HepG2 (cell line): Measurements from ENCODE around the gene PIP4K2C. TPM values are rescaled to one million over a fixed set of nuclear protein-coding genes. Genes with fewer than 3 reads are reported as not detected.

Source experiments
- ADNP ChIP-seq: sonication (generic); formaldehyde crosslinking; IDR thresholded peaks from 2 replicates; pipeline ENCODE4 v1.4.0; 2020; ENCODE audit warnings: missing genetic modification reagents
- CBX2 ChIP-seq, 2 experiments: fragments of 200-600 bp in 1 of 2; sonication (generic); formaldehyde crosslinking in 1 of 2; IDR thresholded peaks; 2 replicates each; pipeline versions ENCODE4 v1.7.0 to v1.8.1; 2018 to 2022; ENCODE audit warnings: low read depth in 2 of 2, low read length in 1 of 2, mild to moderate bottlenecking in 1 of 2, missing genetic modification reagents in 1 of 2
- ERF ChIP-seq: IDR thresholded peaks from 2 replicates; pipeline ENCODE4 v1.6.1; 2018; ENCODE audit warnings: missing biosample characterization, missing genetic modification reagents
- GABPB1 ChIP-seq: IDR thresholded peaks from 2 replicates; pipeline ENCODE4 v1.6.1; 2016; ENCODE audit warnings: mild to moderate bottlenecking, missing genetic modification reagents, moderate library complexity, missing compliant biosample characterization
- GATAD2A ChIP-seq: IDR thresholded peaks from 2 replicates; pipeline ENCODE4 v1.6.1; 2016
- KAT8 ChIP-seq: IDR thresholded peaks from 2 replicates; pipeline ENCODE4 v1.6.1; 2016; ENCODE audit warnings: missing genetic modification reagents, missing compliant biosample characterization
- ZBTB21 ChIP-seq: sonication (generic); formaldehyde crosslinking; IDR thresholded peaks from 2 replicates; pipeline ENCODE4 v1.4.0; 2020; ENCODE audit warnings: missing genetic modification reagents
- ZNF3 ChIP-seq: IDR thresholded peaks from 2 replicates; pipeline ENCODE4 v1.7.0; 2017; ENCODE audit warnings: inconsistent platforms
- ZNF550 ChIP-seq: sonication (generic); formaldehyde crosslinking; IDR thresholded peaks from 2 replicates; pipeline ENCODE4 v1.4.0; 2020; ENCODE audit warnings: mild to moderate bottlenecking, missing genetic modification reagents, borderline replicate concordance
- ZNF776 ChIP-seq: sonication (generic); formaldehyde crosslinking; IDR thresholded peaks from 2 replicates; pipeline ENCODE4 v1.4.0; 2020; ENCODE audit warnings: mild to moderate bottlenecking, missing genetic modification reagents
- ZNF839 ChIP-seq: sonication (generic); formaldehyde crosslinking; IDR thresholded peaks from 2 replicates; pipeline ENCODE4 v1.4.0; 2020; ENCODE audit warnings: missing genetic modification reagents, mild to moderate bottlenecking, borderline replicate concordance
- polyA plus RNA-seq, 8 experiments: library from polyadenylated mRNA; depleted of rRNA in 3 of 8; stranded (reverse) in 7 of 8; unstranded in 1 of 8; fragments of >200 nt; fragmentation: Illumina TruSeq in 4 of 8; extraction: Trizol in 4 of 8; gene quantifications; 2 replicates each; pipeline versions ENCODE4 v1.2.1 to v1.2.3, GENCODE V29; 2011 to 2016; ENCODE audit warnings: low read depth in 4 of 8, missing spikeins in 1 of 8, mixed read lengths in 1 of 8; ENCODE audit not compliant: insufficient read depth in 1 of 8
- total RNA-seq, 5 experiments: library from RNA; depleted of rRNA; stranded (reverse); fragments of >200 nt; fragmentation: Illumina TruSeq; extraction: Trizol; gene quantifications; 2 replicates each; pipeline ENCODE4 v1.2.3, GENCODE V29; 2016; ENCODE audit warnings: low read depth in 1 of 5
- TF ChIP-seq, protein P1 (sequence below): sonication (generic); formaldehyde crosslinking; IDR thresholded peaks from 2 replicates; pipeline ENCODE4 v1.4.0; 2020; ENCODE audit warnings: missing genetic modification reagents
- TF ChIP-seq, protein P2 (sequence below): sonication (generic); formaldehyde crosslinking; IDR thresholded peaks from 2 replicates; pipeline ENCODE4 v1.5.0; 2020; ENCODE audit warnings: mild to moderate bottlenecking, missing genetic modification reagents
- TF ChIP-seq, protein P3 (sequence below): sonication (generic); formaldehyde crosslinking; IDR thresholded peaks from 2 replicates; pipeline ENCODE4 v1.4.0; 2020; ENCODE audit warnings: mild to moderate bottlenecking, missing genetic modification reagents
- TF ChIP-seq, protein P4 (sequence below): sonication (generic); formaldehyde crosslinking; IDR thresholded peaks from 2 replicates; pipeline ENCODE4 v1.4.0; 2020; ENCODE audit warnings: mild to moderate bottlenecking, missing genetic modification reagents, borderline replicate concordance

The PIP4K2C gene
- total and polyA plus RNA-seq, 2 of the 13 experiments (the other 11 are each of a cell fraction or from before 2014, with no cell fraction given), result 23.3 to 26.4 TPM

DNA sequence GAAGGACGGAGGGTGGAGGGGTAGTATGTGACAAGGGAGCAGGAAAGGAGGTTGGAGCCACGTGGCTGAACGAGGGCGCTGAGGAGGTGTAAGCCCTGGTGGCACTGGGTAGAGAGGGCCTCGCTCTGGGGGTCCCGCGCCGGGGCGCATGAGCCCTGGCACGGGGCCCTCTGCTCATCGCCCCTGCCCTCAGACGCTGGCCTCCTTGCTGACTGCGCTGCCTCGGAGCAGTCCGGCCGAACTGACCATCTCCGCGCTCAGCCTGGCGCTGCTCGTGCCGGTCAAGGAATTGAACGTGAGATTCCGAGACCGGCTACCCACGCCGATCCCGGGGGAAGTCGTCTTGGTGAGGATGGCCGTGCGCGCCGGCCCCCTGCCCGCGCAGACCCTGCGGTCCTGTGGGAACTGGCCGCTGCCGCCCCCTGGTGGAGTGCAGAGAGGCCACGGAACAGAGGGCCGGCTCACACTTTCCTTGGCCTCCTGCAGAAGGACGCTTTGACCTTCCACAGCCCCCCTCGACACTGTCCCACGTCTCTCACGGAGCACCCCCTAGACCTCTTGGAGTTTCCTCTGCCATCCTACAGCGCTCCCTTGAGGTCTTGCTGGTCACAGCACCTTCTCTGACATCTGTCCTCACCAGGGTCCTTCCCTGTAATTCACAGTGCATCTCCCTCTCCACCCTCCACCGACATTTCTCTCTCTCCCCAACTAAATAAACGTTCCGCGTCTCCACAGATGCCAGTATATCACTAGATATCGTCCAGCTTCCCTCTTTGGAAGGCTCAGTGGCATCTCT is 30.7 kb downstream of the PIP4K2C start (continued):
- TF ChIP-seq, protein P1, sequence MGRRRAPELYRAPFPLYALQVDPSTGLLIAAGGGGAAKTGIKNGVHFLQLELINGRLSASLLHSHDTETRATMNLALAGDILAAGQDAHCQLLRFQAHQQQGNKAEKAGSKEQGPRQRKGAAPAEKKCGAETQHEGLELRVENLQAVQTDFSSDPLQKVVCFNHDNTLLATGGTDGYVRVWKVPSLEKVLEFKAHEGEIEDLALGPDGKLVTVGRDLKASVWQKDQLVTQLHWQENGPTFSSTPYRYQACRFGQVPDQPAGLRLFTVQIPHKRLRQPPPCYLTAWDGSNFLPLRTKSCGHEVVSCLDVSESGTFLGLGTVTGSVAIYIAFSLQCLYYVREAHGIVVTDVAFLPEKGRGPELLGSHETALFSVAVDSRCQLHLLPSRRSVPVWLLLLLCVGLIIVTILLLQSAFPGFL, result no peak
- TF ChIP-seq CBX2 (IDR thresholded peaks at IDR 0.05; ENCODE audit: low read depth, low read length) (no peak), CBX2 (CRISPR knock-in tag; IDR thresholded peaks at IDR 0.05; ENCODE audit: low read depth) (0 out of 2 replicates have a peak, but pooled peaks have one; percentile 58), GABPB1 (CRISPR knock-in tag) (peak; percentile 71), ZBTB21 (no peak), ZNF839 (no peak), ERF (CRISPR knock-in tag) (no peak), GATAD2A (CRISPR knock-in tag) (no peak), KAT8 (CRISPR knock-in tag) (0 out of 2 replicates have a peak, but pooled peaks have one; percentile 27), ZNF3 (no peak), ZNF776 (CRISPR knock-in tag) (no peak; the same call in 1 of the 2 replicates), ADNP (CRISPR knock-in tag) (no peak), ZNF550 (CRISPR knock-in tag) (0 out of 2 replicates have a peak, but pooled peaks have one; percentile 18)
- TF ChIP-seq, protein P2, sequence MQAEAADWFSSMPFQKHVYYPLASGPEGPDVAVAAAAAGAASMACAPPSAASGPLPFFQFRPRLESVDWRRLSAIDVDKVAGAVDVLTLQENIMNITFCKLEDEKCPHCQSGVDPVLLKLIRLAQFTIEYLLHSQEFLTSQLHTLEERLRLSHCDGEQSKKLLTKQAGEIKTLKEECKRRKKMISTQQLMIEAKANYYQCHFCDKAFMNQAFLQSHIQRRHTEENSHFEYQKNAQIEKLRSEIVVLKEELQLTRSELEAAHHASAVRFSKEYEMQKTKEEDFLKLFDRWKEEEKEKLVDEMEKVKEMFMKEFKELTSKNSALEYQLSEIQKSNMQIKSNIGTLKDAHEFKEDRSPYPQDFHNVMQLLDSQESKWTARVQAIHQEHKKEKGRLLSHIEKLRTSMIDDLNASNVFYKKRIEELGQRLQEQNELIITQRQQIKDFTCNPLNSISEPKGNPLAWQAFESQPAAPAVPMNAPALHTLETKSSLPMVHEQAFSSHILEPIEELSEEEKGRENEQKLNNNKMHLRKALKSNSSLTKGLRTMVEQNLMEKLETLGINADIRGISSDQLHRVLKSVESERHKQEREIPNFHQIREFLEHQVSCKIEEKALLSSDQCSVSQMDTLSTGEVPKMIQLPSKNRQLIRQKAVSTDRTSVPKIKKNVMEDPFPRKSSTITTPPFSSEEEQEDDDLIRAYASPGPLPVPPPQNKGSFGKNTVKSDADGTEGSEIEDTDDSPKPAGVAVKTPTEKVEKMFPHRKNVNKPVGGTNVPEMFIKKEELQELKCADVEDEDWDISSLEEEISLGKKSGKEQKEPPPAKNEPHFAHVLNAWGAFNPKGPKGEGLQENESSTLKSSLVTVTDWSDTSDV (CRISPR knock-in tag), result 0 out of 2 replicates have a peak, but pooled peaks have one; percentile 68
- TF ChIP-seq, protein P3, sequence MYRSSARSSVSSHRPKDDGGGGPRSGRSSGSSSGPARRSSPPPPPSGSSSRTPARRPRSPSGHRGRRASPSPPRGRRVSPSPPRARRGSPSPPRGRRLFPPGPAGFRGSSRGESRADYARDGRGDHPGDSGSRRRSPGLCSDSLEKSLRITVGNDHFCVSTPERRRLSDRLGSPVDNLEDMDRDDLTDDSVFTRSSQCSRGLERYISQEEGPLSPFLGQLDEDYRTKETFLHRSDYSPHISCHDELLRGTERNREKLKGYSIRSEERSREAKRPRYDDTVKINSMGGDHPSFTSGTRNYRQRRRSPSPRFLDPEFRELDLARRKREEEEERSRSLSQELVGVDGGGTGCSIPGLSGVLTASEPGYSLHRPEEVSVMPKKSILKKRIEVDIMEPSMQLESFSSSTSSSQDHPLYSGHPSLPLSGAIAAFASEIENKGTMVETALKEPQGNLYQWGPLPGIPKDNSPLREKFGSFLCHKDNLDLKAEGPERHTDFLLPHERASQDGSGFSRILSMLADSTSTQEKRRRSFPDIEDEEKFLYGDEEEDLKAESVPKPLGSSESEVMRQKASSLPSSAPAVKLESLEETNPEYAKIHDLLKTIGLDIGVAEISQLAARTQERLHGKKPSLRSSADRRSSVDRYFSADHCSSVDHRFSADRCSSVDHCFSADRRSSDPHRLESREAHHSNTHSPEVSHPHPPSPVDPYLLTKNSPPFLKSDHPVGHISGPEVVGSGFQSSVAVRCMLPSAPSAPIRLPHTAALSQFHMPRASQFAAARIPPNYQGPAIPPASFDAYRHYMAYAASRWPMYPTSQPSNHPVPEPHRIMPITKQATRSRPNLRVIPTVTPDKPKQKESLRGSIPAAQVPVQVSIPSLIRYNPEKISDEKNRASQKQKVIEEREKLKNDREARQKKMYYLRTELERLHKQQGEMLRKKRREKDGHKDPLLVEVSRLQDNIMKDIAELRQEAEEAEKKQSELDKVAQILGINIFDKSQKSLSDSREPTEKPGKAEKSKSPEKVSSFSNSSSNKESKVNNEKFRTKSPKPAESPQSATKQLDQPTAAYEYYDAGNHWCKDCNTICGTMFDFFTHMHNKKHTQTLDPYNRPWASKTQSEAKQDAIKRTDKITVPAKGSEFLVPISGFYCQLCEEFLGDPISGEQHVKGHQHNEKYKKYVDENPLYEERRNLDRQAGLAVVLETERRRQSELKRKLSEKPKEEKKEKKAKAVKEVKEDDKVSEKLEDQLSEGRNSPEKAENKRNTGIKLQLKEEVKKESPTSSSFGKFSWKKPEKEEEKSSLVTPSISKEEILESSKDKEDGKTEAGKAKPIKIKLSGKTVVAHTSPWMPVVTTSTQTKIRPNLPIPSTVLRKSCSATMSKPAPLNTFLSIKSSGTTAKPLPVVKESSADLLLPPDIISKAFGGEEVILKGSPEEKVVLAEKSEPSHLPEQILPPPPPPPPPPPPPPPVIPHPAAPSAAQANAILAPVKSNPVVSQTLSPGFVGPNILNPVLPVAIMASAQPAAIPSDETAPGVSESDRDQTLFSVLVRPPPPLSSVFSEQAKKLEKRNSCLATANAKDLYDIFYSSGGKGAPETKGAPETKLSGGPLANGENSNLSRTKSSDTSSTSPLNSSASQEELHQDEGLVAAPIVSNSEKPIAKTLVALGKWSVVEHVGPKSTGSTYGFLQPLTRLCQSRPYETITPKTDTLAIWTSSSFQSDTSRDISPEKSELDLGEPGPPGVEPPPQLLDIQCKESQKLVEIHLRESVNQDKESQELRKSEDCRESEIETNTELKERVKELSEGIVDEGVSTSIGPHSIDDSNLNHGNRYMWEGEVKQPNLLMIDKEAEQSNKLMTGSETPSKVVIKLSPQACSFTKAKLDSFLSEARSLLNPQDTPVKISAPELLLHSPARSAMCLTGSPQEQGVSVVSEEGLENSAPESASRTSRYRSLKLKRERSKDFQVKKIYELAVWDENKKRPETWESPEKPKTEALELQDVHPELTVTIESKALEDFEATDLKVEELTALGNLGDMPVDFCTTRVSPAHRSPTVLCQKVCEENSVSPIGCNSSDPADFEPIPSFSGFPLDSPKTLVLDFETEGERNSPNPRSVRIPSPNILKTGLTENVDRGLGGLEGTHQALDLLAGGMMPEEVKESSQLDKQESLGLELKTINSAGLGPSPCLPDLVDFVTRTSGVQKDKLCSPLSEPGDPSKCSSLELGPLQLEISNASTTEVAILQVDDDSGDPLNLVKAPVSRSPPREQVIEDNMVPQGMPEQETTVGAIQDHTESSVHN (CRISPR knock-in tag), result no peak
- TF ChIP-seq, protein P4, sequence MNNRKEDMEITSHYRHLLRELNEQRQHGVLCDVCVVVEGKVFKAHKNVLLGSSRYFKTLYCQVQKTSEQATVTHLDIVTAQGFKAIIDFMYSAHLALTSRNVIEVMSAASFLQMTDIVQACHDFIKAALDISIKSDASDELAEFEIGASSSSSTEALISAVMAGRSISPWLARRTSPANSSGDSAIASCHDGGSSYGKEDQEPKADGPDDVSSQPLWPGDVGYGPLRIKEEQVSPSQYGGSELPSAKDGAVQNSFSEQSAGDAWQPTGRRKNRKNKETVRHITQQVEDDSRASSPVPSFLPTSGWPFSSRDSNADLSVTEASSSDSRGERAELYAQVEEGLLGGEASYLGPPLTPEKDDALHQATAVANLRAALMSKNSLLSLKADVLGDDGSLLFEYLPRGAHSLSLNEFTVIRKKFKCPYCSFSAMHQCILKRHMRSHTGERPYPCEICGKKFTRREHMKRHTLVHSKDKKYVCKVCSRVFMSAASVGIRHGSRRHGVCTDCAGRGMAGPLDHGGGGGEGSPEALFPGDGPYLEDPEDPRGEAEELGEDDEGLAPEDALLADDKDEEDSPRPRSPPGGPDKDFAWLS, result no peak
